ENCODE results near the gene BAHD1.

DNA sequence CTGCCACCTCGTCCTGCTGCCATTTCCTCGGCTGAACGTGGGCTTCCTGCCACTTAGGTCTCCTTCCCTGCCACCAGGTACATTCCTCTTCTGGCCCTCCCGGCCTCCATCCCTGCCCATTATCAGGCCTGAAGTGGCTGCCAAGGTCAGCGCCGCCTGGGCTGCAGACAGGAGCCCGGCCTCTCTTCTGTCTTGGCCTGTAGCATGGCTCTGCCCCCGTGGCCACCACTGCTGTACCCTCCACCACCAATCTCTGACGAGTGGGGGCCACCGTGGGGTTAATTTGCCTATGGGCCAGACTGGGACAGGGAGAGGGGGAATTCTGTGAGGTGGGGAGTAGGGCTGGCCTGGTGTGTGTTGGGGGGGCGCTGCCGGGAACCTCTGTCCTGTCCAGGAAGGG is 2.0 kb upstream of the BAHD1 start:
- TF ChIP-seq, protein P1, sequence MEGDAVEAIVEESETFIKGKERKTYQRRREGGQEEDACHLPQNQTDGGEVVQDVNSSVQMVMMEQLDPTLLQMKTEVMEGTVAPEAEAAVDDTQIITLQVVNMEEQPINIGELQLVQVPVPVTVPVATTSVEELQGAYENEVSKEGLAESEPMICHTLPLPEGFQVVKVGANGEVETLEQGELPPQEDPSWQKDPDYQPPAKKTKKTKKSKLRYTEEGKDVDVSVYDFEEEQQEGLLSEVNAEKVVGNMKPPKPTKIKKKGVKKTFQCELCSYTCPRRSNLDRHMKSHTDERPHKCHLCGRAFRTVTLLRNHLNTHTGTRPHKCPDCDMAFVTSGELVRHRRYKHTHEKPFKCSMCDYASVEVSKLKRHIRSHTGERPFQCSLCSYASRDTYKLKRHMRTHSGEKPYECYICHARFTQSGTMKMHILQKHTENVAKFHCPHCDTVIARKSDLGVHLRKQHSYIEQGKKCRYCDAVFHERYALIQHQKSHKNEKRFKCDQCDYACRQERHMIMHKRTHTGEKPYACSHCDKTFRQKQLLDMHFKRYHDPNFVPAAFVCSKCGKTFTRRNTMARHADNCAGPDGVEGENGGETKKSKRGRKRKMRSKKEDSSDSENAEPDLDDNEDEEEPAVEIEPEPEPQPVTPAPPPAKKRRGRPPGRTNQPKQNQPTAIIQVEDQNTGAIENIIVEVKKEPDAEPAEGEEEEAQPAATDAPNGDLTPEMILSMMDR (IDR thresholded peaks at IDR 0.05 in 4 of 5, conservative IDR thresholded peaks at IDR 0.05 in 1 of 5), result no peak
- no peak for TF ChIP-seq POLR2A (IDR thresholded peaks at IDR 0.05)

Measured in gastrocnemius medialis (tissue), 4 donors.